GM21528 (cell line): ENCODE data around the gene BAIAP2.

Source experiments
- ATAC-seq: cut with Tn5 transposase; IDR thresholded peaks from one replicate; pipeline ENCODE4 v1.9.1; 2021; ENCODE audit warnings: mild to moderate bottlenecking, moderate library complexity; ENCODE audit not compliant: unreplicated experiment, low FRiP score

BAIAP2 gene

DNA sequence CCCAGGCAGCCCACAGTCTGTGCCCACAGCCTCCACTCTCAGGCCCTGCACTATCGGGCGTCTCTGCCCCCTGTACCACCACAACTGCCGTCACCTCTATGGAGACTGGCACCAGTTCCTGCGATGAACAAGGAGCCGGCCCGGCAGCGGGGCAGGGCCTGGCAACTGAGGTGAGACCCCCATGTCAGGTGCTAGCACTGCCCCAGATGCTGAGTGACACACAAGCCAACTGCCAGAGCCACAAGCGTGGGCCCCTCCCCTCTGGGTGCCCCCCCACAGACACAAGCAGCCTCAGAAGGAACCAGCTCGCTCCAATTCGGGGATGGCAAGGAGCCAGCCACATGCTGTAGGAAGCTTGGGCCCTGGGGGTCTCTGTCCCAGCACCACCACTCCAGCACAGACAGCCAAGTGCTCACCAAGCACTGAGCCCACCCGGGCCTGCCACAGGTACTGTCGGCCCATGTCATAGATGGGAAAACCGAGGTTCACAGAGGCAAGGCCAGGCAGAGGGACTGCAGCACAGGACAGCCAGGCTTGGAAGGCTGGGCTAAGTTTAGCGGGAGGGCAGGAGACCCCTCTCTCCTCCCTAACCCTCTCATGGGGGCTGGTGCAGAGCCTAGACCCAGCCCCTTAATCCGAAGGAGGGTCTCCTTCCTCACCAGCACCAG is 128.9 kb downstream of the BAIAP2 start:
- no peak for ATAC-seq

GRCh38 chr17:81164371-81165245 is 129.7 kb downstream of the BAIAP2 start:
- no peak for ATAC-seq

GRCh38 chr17:81165246-81166032 is 130.5 kb downstream of the BAIAP2 start, which contains the start of gene PVALEF:
PVALEF (plus strand) TSS chr17:81165507; CDS start chr17:81181227, 15,720 bp downstream.
- no peak for ATAC-seq

- ATAC-seq = no peak
Observed at GRCh38 chr17:81166033-81166492, 131.1 kb downstream of the BAIAP2 start, which contains the start of gene AATK. AATK (minus strand) TSS chr17:81166221; CDS start chr17:81165992, 229 bp downstream.
